ENCODE results near the gene ANK2. TPM values are rescaled to one million over a fixed set of nuclear protein-coding genes. Genes with fewer than 3 reads are reported as not detected.
A peak's percentile ranks its signal among the peaks of the same experiment; 100 is the strongest.

Gene ANK2
- total and polyA plus RNA-seq, 2 of the 13 experiments (the other 11 are each of a cell fraction or from before 2014, with no cell fraction given): 2.7 to 15.1 TPM

DNA sequence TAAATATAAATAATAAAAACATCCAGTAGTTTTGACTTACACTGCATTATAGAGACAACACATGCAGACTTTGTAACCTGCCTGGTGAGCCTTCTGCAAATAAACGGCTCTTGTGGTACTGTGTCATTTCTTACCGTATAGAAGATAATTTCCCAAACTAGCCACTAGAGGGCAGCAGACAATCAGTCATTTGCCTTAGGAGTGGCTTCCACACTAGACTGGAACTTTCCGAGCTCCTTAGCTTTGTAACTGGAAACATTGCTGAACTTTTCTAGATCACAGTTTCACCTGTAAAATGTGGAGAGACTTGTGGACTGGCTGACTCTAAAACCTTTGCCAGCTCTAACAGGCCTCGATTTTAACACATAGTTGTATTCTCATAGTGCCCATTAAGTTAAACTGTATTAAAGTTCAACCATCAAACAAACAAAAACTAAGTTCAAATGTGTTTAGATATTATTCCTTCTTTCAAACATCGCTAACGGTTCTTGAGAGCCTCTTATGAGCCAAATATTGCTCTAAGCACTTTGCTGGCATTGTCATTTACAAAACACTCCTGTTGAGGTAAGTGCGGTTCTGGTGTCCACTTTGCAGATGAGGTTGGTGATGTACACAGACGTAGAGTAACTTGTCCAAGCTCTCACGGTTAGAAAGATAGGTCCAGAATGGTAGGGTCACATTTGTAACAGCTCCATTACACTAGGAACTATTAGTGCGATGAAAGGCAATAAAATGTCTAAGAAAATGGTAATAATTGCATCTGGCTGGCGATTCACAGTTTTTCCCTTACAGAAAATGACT lies 345.5 kb downstream of the ANK2 start (continued):
- TF ChIP-seq, protein P1, sequence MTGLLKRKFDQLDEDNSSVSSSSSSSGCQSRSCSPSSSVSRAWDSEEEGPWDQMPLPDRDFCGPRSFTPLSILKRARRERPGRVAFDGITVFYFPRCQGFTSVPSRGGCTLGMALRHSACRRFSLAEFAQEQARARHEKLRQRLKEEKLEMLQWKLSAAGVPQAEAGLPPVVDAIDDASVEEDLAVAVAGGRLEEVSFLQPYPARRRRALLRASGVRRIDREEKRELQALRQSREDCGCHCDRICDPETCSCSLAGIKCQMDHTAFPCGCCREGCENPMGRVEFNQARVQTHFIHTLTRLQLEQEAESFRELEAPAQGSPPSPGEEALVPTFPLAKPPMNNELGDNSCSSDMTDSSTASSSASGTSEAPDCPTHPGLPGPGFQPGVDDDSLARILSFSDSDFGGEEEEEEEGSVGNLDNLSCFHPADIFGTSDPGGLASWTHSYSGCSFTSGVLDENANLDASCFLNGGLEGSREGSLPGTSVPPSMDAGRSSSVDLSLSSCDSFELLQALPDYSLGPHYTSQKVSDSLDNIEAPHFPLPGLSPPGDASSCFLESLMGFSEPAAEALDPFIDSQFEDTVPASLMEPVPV (CRISPR knock-in tag; IDR thresholded peaks at IDR 0.05): no peak
- TF ChIP-seq ZNF331 (CRISPR knock-in tag; IDR thresholded peaks at IDR 0.05): 0 out of 2 replicates have a peak, but pooled peaks have one; percentile 31
- TF ChIP-seq, protein P2, sequence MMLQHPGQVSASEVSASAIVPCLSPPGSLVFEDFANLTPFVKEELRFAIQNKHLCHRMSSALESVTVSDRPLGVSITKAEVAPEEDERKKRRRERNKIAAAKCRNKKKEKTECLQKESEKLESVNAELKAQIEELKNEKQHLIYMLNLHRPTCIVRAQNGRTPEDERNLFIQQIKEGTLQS (CRISPR knock-in tag; IDR thresholded peaks at IDR 0.05): no peak

DNA sequence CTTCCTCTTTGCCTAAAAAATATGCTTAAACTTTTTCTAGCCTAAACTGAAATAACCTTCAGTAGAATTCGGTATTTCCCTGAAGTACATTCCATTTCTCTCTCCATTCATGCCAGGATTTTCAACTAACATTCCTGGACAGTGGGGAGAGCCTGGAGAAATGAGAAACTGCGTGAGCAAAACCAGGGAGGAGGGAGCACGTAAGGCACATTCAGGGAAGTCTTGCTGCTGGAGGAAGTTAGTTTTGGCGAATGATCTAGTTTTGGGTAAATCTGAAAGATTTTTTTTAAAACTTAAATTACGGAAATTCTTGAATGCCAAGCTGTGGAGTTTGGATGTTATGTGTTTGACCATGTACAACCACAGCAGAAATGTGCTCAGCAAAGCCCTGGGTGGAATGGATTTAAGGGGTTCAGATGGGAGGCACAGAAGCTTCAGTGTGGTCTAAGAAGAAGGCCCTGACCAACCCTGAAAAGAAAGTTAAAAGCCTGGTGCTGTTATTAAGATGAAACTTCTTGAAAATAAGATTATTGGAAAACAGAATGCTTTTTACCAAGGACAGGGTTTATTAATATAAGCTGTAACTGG lies 347.8 kb downstream of the ANK2 start:
- Histone ChIP-seq H3K4me3 (replicated peaks in 1 of 3; ENCODE audit: insufficient read depth in 1 of 3, low read depth in 2 of 3, low read length in 3 of 3) (peak overlapping the region in 1 of 3 experiments; percentile 45; a peak in 2 of 6 replicates), H2AFZ (ENCODE audit: low read length) (no peak overlapping the region), H3K36me3 (replicated peaks in 1 of 2; ENCODE audit: control insufficient read depth in 1 of 2, insufficient read depth in 2 of 2, low read length in 2 of 2) (no peaks in the 10 kb centered on the region), H3K79me2 (ENCODE audit: insufficient read depth, low read length) (no peaks in the 10 kb centered on the region), H4K20me1 (ENCODE audit: insufficient read depth, low read length) (no peaks in the 10 kb centered on the region), H3K9me3 (ENCODE audit: low read length) (no peaks in the 10 kb centered on the region), H3K9ac (ENCODE audit: insufficient read depth, low read depth, low read length) (no peak overlapping the region), H3K4me1 (ENCODE audit: insufficient read depth, low read length) (peaks cover 38% of the 10 kb centered on the region), H3K4me2 (ENCODE audit: low read depth, low read length) (peak overlapping the region; percentile 58), H3K27ac (ENCODE audit: extremely low read length, insufficient read depth, low read length) (peak overlapping the region; percentile 36), H3K27me3 (ENCODE audit: control insufficient read depth in 1 of 2, insufficient read depth in 2 of 2, low read length in 2 of 2) (no peaks in the 10 kb centered on the region)
- intact Hi-C loops (cut with micrococcal nuclease; ENCODE audit: unreplicated experiment): loop anchor here (5.0 to 10.0 kb wide), 4 partner anchors 268 to 988 kb away; no protein-coding TSS in a partner anchor
- CTCF ChIA-PET (ENCODE audit: low intra/inter-chr PET ratio, low total read pairs): interaction anchor here (1.1 kb wide), 1 partner anchor 151 kb away, joined by 3 read pairs; no protein-coding TSS in a partner anchor
- WGBS (ENCODE audit: low lambda C conversion rate): 18% methylated on average over 5 of the region's 5 CpGs
- BruUV-seq (replicated peaks): no TSS peak
- DNase-seq (ENCODE audit: low spot score): no peak
- FAIRE-seq: no peak
- ATAC-seq: peak; percentile 52
- in situ Hi-C loops (cut with HindIII; ENCODE audit: extremely low pct_ligation_motif_present, low pct_unique_long_range_greater_than_20kb): loop anchor here (10.0 kb wide), 2 partner anchors 368 to 498 kb away; partner anchors contain the start of gene CAMK2D
- POLR2A ChIA-PET: no interaction called here
- TF ChIP-seq ZNF263 (CRISPR knock-in tag; IDR thresholded peaks at IDR 0.05) (peak; percentile 75), ZNF7 (CRISPR knock-in tag; IDR thresholded peaks at IDR 0.05) (no peak), TEAD3 (CRISPR knock-in tag; optimal IDR thresholded peaks at IDR 0.05; ENCODE audit: borderline replicate concordance) (peak; percentile 23), BCL6 (CRISPR knock-in tag; IDR thresholded peaks at IDR 0.05) (0 out of 2 replicates have a peak, but pooled peaks have one; percentile 12)
- TF ChIP-seq, protein P3, sequence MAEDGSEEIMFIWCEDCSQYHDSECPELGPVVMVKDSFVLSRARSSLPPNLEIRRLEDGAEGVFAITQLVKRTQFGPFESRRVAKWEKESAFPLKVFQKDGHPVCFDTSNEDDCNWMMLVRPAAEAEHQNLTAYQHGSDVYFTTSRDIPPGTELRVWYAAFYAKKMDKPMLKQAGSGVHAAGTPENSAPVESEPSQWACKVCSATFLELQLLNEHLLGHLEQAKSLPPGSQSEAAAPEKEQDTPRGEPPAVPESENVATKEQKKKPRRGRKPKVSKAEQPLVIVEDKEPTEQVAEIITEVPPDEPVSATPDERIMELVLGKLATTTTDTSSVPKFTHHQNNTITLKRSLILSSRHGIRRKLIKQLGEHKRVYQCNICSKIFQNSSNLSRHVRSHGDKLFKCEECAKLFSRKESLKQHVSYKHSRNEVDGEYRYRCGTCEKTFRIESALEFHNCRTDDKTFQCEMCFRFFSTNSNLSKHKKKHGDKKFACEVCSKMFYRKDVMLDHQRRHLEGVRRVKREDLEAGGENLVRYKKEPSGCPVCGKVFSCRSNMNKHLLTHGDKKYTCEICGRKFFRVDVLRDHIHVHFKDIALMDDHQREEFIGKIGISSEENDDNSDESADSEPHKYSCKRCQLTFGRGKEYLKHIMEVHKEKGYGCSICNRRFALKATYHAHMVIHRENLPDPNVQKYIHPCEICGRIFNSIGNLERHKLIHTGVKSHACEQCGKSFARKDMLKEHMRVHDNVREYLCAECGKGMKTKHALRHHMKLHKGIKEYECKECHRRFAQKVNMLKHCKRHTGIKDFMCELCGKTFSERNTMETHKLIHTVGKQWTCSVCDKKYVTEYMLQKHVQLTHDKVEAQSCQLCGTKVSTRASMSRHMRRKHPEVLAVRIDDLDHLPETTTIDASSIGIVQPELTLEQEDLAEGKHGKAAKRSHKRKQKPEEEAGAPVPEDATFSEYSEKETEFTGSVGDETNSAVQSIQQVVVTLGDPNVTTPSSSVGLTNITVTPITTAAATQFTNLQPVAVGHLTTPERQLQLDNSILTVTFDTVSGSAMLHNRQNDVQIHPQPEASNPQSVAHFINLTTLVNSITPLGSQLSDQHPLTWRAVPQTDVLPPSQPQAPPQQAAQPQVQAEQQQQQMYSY (CRISPR knock-in tag; IDR thresholded peaks at IDR 0.05): peak; percentile 85
